Subcutaneous abdominal adipose tissue (tissue), 5 donors: ENCODE measurements around the gene DHRS7.

Source experiments
- H3K27ac ChIP-seq: one replicate; pipeline ENCODE4 v1.7.0; 2013; ENCODE audit warnings: low read depth, mild to moderate bottlenecking, inconsistent platforms, low read length, moderate library complexity
- H3K27me3 ChIP-seq, 5 donors: one replicate each; pipeline ENCODE4 v1.7.0; 2013; ENCODE audit warnings: low read length in 5 of 5, inconsistent platforms in 1 of 5; ENCODE audit not compliant: control insufficient read depth in 5 of 5, insufficient read depth in 4 of 5
- H3K36me3 ChIP-seq, 5 donors: one replicate each; pipeline ENCODE4 v1.7.0; 2013; ENCODE audit warnings: low read length in 5 of 5; ENCODE audit not compliant: control insufficient read depth in 5 of 5, insufficient read depth in 5 of 5
- H3K4me1 ChIP-seq, 5 donors: one replicate each; pipeline ENCODE4 v1.7.0; 2013; ENCODE audit warnings: low read length in 5 of 5, mild to moderate bottlenecking in 3 of 5, moderate library complexity in 1 of 5; ENCODE audit not compliant: control insufficient read depth in 5 of 5, insufficient read depth in 5 of 5
- H3K4me3 ChIP-seq, 5 donors: one replicate each; pipeline ENCODE4 v1.7.0; 2013; ENCODE audit warnings: low read length in 5 of 5, low read depth in 1 of 5
- H3K9ac ChIP-seq, 5 donors: one replicate each; pipeline ENCODE4 v1.7.0; 2013; ENCODE audit warnings: low read length in 5 of 5, mild to moderate bottlenecking in 4 of 5, moderate library complexity in 3 of 5
- H3K9me3 ChIP-seq, 5 donors: one replicate each; pipeline ENCODE4 v1.7.0; 2013; ENCODE audit warnings: low read length in 5 of 5; ENCODE audit not compliant: control insufficient read depth in 5 of 5
- donor health status: healthy.
- donor health status: healthy.
- donor health status: healthy.
- donor health status: healthy.
- donor health status: healthy.

The DHRS7 gene, protein sequence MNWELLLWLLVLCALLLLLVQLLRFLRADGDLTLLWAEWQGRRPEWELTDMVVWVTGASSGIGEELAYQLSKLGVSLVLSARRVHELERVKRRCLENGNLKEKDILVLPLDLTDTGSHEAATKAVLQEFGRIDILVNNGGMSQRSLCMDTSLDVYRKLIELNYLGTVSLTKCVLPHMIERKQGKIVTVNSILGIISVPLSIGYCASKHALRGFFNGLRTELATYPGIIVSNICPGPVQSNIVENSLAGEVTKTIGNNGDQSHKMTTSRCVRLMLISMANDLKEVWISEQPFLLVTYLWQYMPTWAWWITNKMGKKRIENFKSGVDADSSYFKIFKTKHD

DNA sequence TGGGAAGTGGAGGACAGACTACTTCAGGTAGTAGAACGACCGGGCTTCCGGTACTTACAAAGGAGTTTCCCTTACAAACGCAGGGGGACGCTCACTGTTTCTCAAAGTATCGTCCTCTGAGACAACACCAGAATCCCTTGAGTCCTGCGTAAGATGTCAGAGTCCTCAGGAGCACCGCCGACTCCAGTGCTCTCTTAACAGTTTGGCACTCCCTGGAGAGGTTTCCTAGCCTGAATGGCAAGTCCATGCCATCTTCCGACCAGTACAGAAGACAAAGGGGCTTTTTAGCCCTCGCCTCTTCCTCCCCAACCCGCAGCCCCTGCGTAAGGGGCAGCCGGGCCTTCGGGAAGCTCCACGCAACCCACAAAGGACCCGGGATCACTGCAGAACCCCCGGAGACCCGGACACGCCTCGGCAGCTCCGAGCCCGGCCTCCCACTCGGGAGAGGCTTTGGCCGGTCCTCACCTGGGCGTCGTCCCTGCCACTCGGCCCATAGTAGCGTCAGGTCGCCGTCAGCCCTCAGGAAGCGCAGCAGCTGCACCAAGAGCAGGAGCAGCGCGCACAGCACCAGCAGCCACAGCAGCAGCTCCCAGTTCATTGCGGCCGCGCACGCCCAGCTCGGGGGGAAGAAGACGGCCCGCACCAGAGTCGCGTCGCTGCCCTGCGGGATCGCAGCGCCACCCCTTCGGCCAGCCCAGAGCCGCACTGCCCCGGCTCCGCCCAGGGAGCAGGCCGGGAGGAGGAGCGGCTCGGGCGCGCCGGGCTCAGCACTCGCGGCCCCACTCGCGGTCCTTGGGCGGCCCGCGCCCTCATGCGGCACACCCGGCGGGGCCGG is at the start of gene DHRS7:
TSS of gene DHRS7 (minus strand) at position 687 of the 835 bp plus-strand sequence. CDS start at position 598, 89 bp downstream.
- Histone ChIP-seq H3K9ac (peak within 1 kb of the TSS; percentile 72 to 99 (median 89)), H3K27me3 (no peaks in the 10 kb centered on the region), H3K9me3 (no peaks in the 10 kb centered on the region), H3K27ac (peak within 1 kb of the TSS; percentile 80), H3K4me3 (peak within 1 kb of the TSS; percentile 81 to 99 (median 99)), H3K36me3 (no peaks in the 10 kb centered on the region), H3K4me1 (peaks cover 0 to 21% (median 18%) of the 10 kb centered on the region in 5 donors)

DNA sequence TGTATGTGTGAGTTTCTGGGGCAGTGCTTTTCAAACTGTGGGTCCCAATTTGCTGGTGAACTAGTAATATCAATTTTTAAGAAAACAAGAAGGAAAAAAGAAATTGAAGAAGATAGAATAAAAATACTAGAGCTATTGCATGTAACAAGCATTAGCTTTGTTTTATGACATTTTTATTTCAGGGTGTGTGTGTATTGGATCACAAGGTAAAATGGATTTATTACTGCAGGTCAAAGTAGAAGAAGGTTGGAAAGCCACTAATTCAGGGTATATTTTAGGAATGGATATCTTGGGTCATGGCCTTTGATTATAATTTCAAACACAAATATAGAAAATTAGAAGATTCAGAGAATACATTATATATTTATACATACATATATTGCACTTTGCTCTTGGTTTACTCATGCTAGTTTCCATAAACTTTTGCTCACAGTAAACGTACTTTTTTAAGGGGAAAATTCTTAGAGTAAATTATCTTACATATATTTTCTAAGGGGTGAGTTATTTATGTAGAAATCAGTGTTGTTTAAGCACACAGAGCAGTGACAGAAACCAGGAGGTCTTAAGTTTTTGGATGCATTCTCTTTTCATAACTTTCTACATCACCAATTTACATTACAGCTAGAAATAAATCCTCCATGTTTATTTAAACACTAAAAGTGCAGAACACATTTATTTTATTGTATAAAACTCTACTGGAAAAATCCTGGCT is 49.4 kb upstream of the DHRS7 start:
- H3K27ac ChIP-seq, result no peak overlapping the region
- H3K27me3 ChIP-seq, result no peaks in the 10 kb centered on the region
- no peaks in the 10 kb centered on the region for H3K9me3 ChIP-seq
- no peaks in the 10 kb centered on the region for H3K4me1 ChIP-seq
- H3K9ac ChIP-seq, result no peak overlapping the region
- H3K4me3 ChIP-seq, result no peak overlapping the region
- no peaks in the 10 kb centered on the region for H3K36me3 ChIP-seq

DNA sequence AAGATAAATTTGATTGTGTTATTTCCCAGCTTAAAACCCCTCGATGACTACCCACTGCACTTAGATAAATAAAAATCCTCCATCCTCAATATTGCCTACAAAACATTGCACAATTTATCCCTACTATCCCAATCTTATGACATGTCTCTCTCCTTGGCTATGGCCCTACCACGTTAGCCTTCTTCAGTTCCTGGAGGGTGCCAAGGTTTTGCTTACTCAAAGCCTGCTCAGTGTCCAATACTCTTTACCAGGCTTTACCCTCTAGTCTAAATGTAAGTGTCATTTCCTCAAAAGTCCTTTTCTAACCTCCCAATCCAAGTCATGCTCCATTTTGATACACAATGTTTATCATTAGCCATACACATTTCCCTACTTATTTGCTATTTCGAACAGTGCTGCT is 48.8 kb upstream of the DHRS7 start:
- H3K36me3 ChIP-seq, result no peaks in the 10 kb centered on the region
- H3K4me1 ChIP-seq, result no peaks in the 10 kb centered on the region
- H3K4me3 ChIP-seq, result no peak overlapping the region
- H3K27ac ChIP-seq, result no peak overlapping the region
- no peak overlapping the region for H3K9ac ChIP-seq
- H3K9me3 ChIP-seq, result no peaks in the 10 kb centered on the region
- no peaks in the 10 kb centered on the region for H3K27me3 ChIP-seq

DNA sequence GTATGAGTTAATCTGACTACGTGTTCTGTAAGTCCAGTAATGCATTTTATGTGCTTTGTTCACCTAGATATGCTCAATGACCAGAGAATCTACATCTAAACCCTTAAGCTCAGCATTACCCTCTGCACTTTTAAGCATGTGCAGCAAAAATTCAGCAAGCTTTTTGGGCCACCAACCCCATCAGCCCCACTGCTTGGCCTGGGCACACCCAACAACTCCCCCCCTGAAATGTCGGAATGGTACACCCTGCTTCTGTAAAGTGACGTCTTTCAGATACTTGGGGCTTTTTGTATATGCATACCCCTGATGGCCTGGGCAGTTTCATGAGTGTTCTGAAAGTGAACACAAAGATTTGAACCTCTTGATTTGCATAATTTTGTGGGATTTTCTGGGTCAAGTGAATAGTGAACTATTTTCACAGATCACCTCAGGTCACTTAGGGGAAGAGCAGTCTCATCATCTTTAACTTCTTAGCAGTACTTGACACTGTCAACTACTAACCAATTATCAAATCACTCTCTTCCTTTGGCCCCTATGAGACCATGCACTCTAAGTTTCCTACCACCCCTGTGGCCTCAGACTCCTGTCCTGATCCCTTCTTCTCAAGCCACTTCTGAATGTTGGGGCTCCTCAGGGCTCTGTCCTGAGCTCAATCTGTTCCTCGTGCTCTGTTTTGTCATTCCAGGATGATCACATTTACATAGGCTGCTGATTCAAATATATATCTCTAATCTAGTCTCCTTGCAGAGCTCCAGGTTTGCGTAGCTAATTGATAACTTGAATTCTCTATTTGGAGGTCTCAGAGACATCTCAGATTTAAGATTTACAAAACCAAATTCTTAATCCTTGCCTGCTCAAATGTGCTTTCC is 47.5 kb upstream of the DHRS7 start:
- H3K4me1 ChIP-seq, result no peaks in the 10 kb centered on the region
- no peaks in the 10 kb centered on the region for H3K27me3 ChIP-seq
- no peaks in the 10 kb centered on the region for H3K9me3 ChIP-seq
- no peak overlapping the region for H3K9ac ChIP-seq
- no peak overlapping the region for H3K27ac ChIP-seq
- H3K4me3 ChIP-seq, result no peak overlapping the region
- H3K36me3 ChIP-seq, result no peaks in the 10 kb centered on the region

DNA sequence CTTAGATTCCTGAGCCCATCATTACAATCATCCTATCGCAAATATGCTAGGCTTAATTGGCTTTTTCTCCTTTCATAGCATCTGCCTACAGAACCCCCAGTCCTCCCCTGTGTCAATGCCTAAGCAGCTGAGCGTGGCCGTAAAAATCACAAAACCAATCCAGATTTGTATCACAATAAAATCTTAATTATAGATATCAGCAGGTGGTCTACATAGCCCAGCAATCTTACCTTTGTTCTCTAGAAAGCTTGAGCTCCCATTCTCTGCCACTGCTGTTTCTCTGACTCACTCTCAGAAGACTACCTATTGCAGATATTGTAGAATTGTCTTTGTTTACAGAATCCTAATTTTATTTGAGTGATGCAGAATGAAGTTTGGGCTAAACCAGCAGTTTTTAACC is 46.0 kb upstream of the DHRS7 start:
- no peaks in the 10 kb centered on the region for H3K9me3 ChIP-seq

DNA sequence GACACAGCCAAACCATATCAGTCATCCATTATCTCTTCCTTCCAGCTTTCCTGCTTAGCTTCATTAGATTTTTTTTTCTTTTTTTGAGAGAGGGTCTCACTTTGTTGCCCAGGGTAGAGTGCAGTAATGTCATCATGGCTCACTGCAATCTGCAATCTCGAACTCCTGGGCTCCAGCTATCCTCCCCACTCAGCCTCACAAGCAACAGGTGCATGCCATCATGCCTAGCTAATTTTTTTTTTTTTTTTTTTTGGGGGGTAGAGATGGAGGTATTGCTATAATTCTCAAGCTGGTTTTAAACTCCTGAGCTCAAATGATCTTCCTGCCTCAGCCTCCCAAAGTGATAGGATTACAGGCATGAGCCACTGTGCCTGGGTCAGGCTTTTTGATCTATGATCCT is 45.5 kb upstream of the DHRS7 start:
- Histone ChIP-seq H3K9me3 (no peaks in the 10 kb centered on the region), H3K36me3 (no peaks in the 10 kb centered on the region), H3K27me3 (no peaks in the 10 kb centered on the region), H3K27ac (no peak overlapping the region), H3K9ac (no peak overlapping the region), H3K4me3 (no peak overlapping the region), H3K4me1 (no peaks in the 10 kb centered on the region)

More for the DNA sequence above, 46.0 kb upstream of the DHRS7 start:
- Histone ChIP-seq H3K36me3 (no peaks in the 10 kb centered on the region), H3K4me3 (no peak overlapping the region), H3K27ac (no peak overlapping the region), H3K9ac (no peak overlapping the region), H3K27me3 (no peaks in the 10 kb centered on the region), H3K4me1 (no peaks in the 10 kb centered on the region)

DNA sequence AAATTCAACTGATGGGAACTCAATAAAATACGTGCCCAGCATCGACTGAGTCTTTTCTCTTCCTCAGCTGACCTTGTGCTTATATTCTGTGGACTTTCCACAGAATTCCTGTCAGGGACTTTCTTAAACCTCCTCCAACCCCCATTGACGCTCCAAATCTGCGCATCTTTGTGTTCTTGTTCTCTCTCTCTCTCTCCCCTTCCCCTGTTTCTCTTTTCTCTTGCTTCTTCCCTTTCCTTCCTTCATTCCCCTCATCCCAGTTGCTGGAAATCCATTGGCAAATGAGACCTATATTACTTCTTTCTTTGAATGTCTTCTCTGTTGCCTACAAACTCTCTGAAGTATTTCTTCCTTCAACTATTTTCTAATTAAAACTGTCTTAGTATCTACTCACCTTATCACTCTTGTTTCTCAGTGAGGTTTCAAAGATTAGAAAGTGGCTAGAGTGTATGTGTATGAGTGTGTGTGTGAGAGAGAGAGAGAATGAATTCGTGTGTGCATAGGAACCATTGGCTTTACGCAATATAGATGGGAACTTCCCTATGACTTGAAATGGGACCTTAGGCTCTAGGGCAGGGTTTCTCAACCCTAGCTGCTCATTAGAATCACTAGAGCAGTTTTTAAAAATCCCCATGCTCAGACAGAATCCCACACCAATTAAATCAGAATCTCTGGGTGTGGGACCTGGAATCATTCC is 41.8 kb upstream of the DHRS7 start:
- Histone ChIP-seq H3K9me3 (no peaks in the 10 kb centered on the region), H3K4me1 (no peaks in the 10 kb centered on the region), H3K27me3 (no peaks in the 10 kb centered on the region), H3K9ac (no peak overlapping the region), H3K36me3 (no peaks in the 10 kb centered on the region), H3K4me3 (no peak overlapping the region), H3K27ac (no peak overlapping the region)

DNA sequence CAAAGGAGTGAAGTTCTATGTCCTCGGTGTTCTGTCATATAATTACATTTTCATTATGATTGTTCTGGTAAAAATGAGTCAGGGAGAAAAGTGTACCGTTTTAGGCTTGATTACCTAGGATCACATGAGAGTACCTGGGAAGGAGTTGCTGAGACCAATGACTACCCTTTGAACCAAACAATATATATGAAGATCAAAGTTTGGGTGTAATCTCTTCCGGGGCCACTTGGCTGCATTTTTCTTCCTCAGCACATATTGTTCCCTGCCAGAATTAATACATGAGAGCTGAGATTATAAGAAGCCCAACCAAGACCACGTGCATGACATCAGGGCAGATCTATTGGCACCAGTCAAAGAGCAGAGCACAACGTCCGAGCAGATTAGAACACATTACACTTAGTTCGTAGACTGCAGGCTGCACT is 41.1 kb upstream of the DHRS7 start:
- H3K27me3 ChIP-seq, result no peaks in the 10 kb centered on the region

More for the DNA sequence above, 41.1 kb upstream of the DHRS7 start:
- no peaks in the 10 kb centered on the region for H3K36me3 ChIP-seq
- H3K27ac ChIP-seq, result no peak overlapping the region
- no peaks in the 10 kb centered on the region for H3K9me3 ChIP-seq
- no peaks in the 10 kb centered on the region for H3K4me1 ChIP-seq
- H3K4me3 ChIP-seq, result no peak overlapping the region
- H3K9ac ChIP-seq, result no peak overlapping the region
